WTC11 (cell line): ENCODE results near the gene CD164. TPM values are rescaled to one million over a fixed set of nuclear protein-coding genes. Genes with fewer than 3 reads are reported as not detected.

Source experiments
- ATAC-seq: fragments of 200-7000 bp; cut with Tn5 transposase; 2 replicates; pipeline ENCODE4 v1.10.0; 2021; ENCODE audit warnings: mild to moderate bottlenecking, moderate library complexity
- CTCF ChIA-PET: fragments of 300-600 bp; sonication (Branson Sonifier 250); formaldehyde crosslinking; loops from one replicate; lab custom pipeline; 2021; ENCODE audit warnings: antibody characterized with exemption; lab: Charles Lee
- POLR2A ChIA-PET: fragments of 350-600 bp; sonication (Branson Sonifier 250); formaldehyde crosslinking; loops from one replicate; lab custom pipeline; 2021; ENCODE audit warnings: antibody characterized with exemption; lab: Charles Lee
- DNase-seq: peaks from one replicate; pipeline ENCODE4 v3.0.0; 2021; ENCODE audit warnings: low spot score
- H3K27ac Mint-ChIP-seq: 2 replicates; pipeline ENCODE4 v1.8.0; 2021; ENCODE audit warnings: mixed read lengths
- H3K27me3 Mint-ChIP-seq: 2 replicates; pipeline ENCODE4 v1.8.0; 2021; ENCODE audit warnings: low read depth, mild to moderate bottlenecking, moderate library complexity, mixed read lengths
- H3K36me3 Mint-ChIP-seq: 2 replicates; pipeline ENCODE4 v1.8.0; 2021; ENCODE audit warnings: mixed read lengths
- H3K4me1 Mint-ChIP-seq: 2 replicates; pipeline ENCODE4 v1.8.0; 2022; ENCODE audit warnings: mixed read lengths
- H3K4me3 Mint-ChIP-seq: 2 replicates; pipeline ENCODE4 v1.8.0; 2021; ENCODE audit warnings: mild to moderate bottlenecking, moderate library complexity, mixed read lengths
- H3K9me3 Mint-ChIP-seq: 2 replicates; pipeline ENCODE4 v1.8.0; 2021; ENCODE audit warnings: mixed read lengths
- AR ChIP-seq: fragments of 250-450 bp; sonication (Bioruptor Pico); IDR thresholded peaks from 2 replicates; pipeline ENCODE4 v1.9.0; 2021; ENCODE audit warnings: mild to moderate bottlenecking
- CBFB ChIP-seq: sonication (generic); formaldehyde crosslinking; IDR thresholded peaks from 2 replicates; pipeline ENCODE4 v1.8.1; 2022; ENCODE audit warnings: mild to moderate bottlenecking, low read depth, missing genetic modification reagents
- CDX4 ChIP-seq: fragments of 250-450 bp; sonication (Bioruptor Pico); IDR thresholded peaks from 2 replicates; pipeline ENCODE4 v1.9.0; 2021; ENCODE audit warnings: moderate library complexity, mild to moderate bottlenecking, inconsistent platforms, borderline replicate concordance
- CREM ChIP-seq: sonication (generic); formaldehyde crosslinking; IDR thresholded peaks from 2 replicates; pipeline ENCODE4 v1.8.1; 2022; ENCODE audit warnings: mild to moderate bottlenecking, missing genetic modification reagents, moderate library complexity
- CTCF ChIP-seq: fragments of 200-600 bp; IDR thresholded peaks from 2 replicates; pipeline ENCODE4 v1.8.0; 2022; ENCODE audit warnings: antibody characterized with exemption
- ELF4 ChIP-seq: sonication (generic); formaldehyde crosslinking; IDR thresholded peaks from 2 replicates; pipeline ENCODE4 v1.8.1; 2022; ENCODE audit warnings: low read depth, mild to moderate bottlenecking, moderate library complexity, missing genetic modification reagents
- EMX1 ChIP-seq: fragments of 250-450 bp; sonication (Bioruptor Pico); IDR thresholded peaks from 2 replicates; pipeline ENCODE4 v1.8.0; 2021; ENCODE audit warnings: mild to moderate bottlenecking
- IRF2 ChIP-seq: sonication (generic); formaldehyde crosslinking; IDR thresholded peaks from 2 replicates; pipeline ENCODE4 v1.8.0; 2022; ENCODE audit warnings: low read depth, missing genetic modification reagents, borderline replicate concordance
- JAZF1 ChIP-seq: fragments of 250-450 bp; sonication (Bioruptor Pico); IDR thresholded peaks from 2 replicates; pipeline ENCODE4 v1.9.0; 2021; ENCODE audit warnings: moderate library complexity, mild to moderate bottlenecking, inconsistent platforms
- NR1H2 ChIP-seq: sonication (generic); formaldehyde crosslinking; IDR thresholded peaks from 2 replicates; pipeline ENCODE4 v1.9.0; 2021; ENCODE audit warnings: mild to moderate bottlenecking, moderate library complexity, missing genetic modification reagents
- SMAD4 ChIP-seq: sonication (generic); formaldehyde crosslinking; IDR thresholded peaks from 2 replicates; pipeline ENCODE4 v1.8.0; 2022; ENCODE audit warnings: mild to moderate bottlenecking, missing genetic modification reagents
- SOX15 ChIP-seq: fragments of 250-450 bp; sonication (Bioruptor Pico); IDR thresholded peaks from 2 replicates; pipeline ENCODE4 v1.9.0; 2021; ENCODE audit warnings: mild to moderate bottlenecking
- ZMAT4 ChIP-seq: fragments of 250-450 bp; sonication (Bioruptor Pico); IDR thresholded peaks from 2 replicates; pipeline ENCODE4 v1.9.0; 2021; ENCODE audit warnings: mild to moderate bottlenecking
- ZNF121 ChIP-seq: sonication (generic); formaldehyde crosslinking; IDR thresholded peaks from 2 replicates; pipeline ENCODE4 v1.8.0; 2023; ENCODE audit warnings: missing genetic modification reagents
- ZNF219 ChIP-seq: sonication (generic); formaldehyde crosslinking; IDR thresholded peaks from 2 replicates; pipeline ENCODE4 v1.8.0; 2023; ENCODE audit warnings: missing genetic modification reagents, mild to moderate bottlenecking, borderline replicate concordance
- ZNF317 ChIP-seq: sonication (generic); formaldehyde crosslinking; IDR thresholded peaks from 2 replicates; pipeline ENCODE4 v1.8.1; 2023; ENCODE audit warnings: low read depth, mild to moderate bottlenecking, moderate library complexity, missing genetic modification reagents, borderline replicate concordance
- ZNF416 ChIP-seq: fragments of 250-450 bp; sonication (Bioruptor Pico); IDR thresholded peaks from 2 replicates; pipeline ENCODE4 v1.9.0; 2021; ENCODE audit warnings: mild to moderate bottlenecking, inconsistent platforms
- ZNF425 ChIP-seq: fragments of 250-450 bp; sonication (Bioruptor Pico); conservative IDR thresholded peaks from 2 replicates; pipeline ENCODE4 v1.9.0; 2021; ENCODE audit warnings: mild to moderate bottlenecking
- total RNA-seq: library from RNA; stranded (reverse); gene quantifications from 3 replicates; pipeline ENCODE4 v1.2.3, GENCODE V29; 2021

The CD164 gene
- total RNA-seq, 1 experiment from 2014 or later = 74.9 TPM

- ATAC-seq (no peak), DNase-seq (no peak)
- TF ChIP-seq CREM (CRISPR knock-in tag) (no peak), ZNF425 (CRISPR knock-in tag) (no peak), ZNF219 (CRISPR knock-in tag) (no peak), ZNF317 (CRISPR knock-in tag) (no peak)
- Mint-ChIP-seq H3K4me3 (no peak overlapping the region), H3K27ac (no peak overlapping the region), H3K9me3 (no peaks in the 10 kb centered on the region), H3K36me3 (peaks cover 50% of the 10 kb centered on the region), H3K27me3 (no peaks in the 10 kb centered on the region), H3K4me1 (peaks cover 20% of the 10 kb centered on the region)
- ChIA-PET POLR2A (no interaction called here), CTCF (interaction anchor here (1.0 kb wide), 1 partner anchor 190 kb away, joined by 3 read pairs; no protein-coding TSS in a partner anchor)
Measured at GRCh38 chr6:109377717-109378116, 4.5 kb downstream of the CD164 start.

GRCh38 chr6:109374326-109374892 is 7.9 kb downstream of the CD164 start:
- peaks cover 6% of the 10 kb centered on the region for H3K4me1 Mint-ChIP-seq
- TF ChIP-seq ZMAT4 = no peak
- TF ChIP-seq IRF2 (CRISPR knock-in tag) = no peak
- TF ChIP-seq SMAD4 (CRISPR knock-in tag) = no peak
- no peak for TF ChIP-seq JAZF1 (CRISPR knock-in tag)
- TF ChIP-seq CDX4 (CRISPR knock-in tag) = no peak
- TF ChIP-seq EMX1 = no peak
- TF ChIP-seq CTCF = no peak
- no peak for TF ChIP-seq SOX15
- TF ChIP-seq, all 79 proteins: peak for 0
- H3K36me3 Mint-ChIP-seq = peaks cover 64% of the 10 kb centered on the region
- ChIA-PET CTCF (no interaction called here), POLR2A (no interaction called here)
- H3K4me3 Mint-ChIP-seq = no peak overlapping the region
- DNase-seq (no peak), ATAC-seq (no peak)
- H3K27ac Mint-ChIP-seq = no peak overlapping the region; the same call in 1 of the 2 replicates
- no peaks in the 10 kb centered on the region for H3K27me3 Mint-ChIP-seq
- H3K9me3 Mint-ChIP-seq = no peaks in the 10 kb centered on the region

GRCh38 chr6:109373762-109374161 is 8.5 kb downstream of the CD164 start:
- Mint-ChIP-seq H3K9me3 (no peaks in the 10 kb centered on the region), H3K36me3 (peaks cover 66% of the 10 kb centered on the region), H3K4me3 (no peak overlapping the region), H3K4me1 (no peaks in the 10 kb centered on the region), H3K27ac (no peak overlapping the region), H3K27me3 (no peaks in the 10 kb centered on the region)
- no peak for ATAC-seq
- no peak for DNase-seq
- ChIA-PET CTCF (interaction anchor here (1.0 kb wide), 1 partner anchor 137 kb away, joined by 3 read pairs; no protein-coding TSS in a partner anchor), POLR2A (no interaction called here)
- TF ChIP-seq NR1H2 (CRISPR knock-in tag) (no peak), CTCF (no peak), AR (no peak), CBFB (CRISPR knock-in tag) (no peak), ZNF121 (CRISPR knock-in tag) (no peak), ELF4 (CRISPR knock-in tag) (no peak), ZNF416 (CRISPR knock-in tag) (no peak)
